HEK293 (cell line): ENCODE results near the gene LCN2.

Source experiments
- CTCF ChIA-PET: fragments of 350-600 bp; formaldehyde crosslinking; extraction: SDS; loops from one replicate; lab custom pipeline; 2021; ENCODE audit warnings: antibody characterized with exemption; lab: Yijun Ruan, JAX
- POLR2A ChIA-PET: fragments of 300-600 bp; formaldehyde crosslinking; extraction: SDS; loops from one replicate; lab custom pipeline; 2020; ENCODE audit warnings: antibody characterized with exemption, inconsistent platforms; lab: Yijun Ruan, JAX
- H3K27ac ChIP-seq: fragments of 200-500 bp; sonication (Bioruptor generic); 2 replicates; pipeline ENCODE4 v1.5.1; 2014; ENCODE audit warnings: low read depth, low read length, control low read depth, inconsistent platforms; ENCODE audit errors: extremely low read depth
- H3K36me3 ChIP-seq, 2 experiments: fragments of 200-500 bp in 1 of 2; sonication (Bioruptor generic) in 1 of 2; 1 replicate in 1 of 2; 2 replicates in 1 of 2; pipeline ENCODE4 v1.5.1; 2014 to 2017; ENCODE audit warnings: inconsistent platforms in 2 of 2, low read length in 2 of 2; ENCODE audit not compliant: control insufficient read depth in 2 of 2, insufficient read depth in 1 of 2
- H3K4me1 ChIP-seq: fragments of 200-500 bp; sonication (Bioruptor generic); 2 replicates; pipeline ENCODE4 v1.5.1; 2014; ENCODE audit warnings: mild to moderate bottlenecking, low read length, inconsistent platforms; ENCODE audit not compliant: control insufficient read depth, insufficient read depth
- H3K4me3 ChIP-seq: 2 replicates; pipeline ENCODE4 v1.5.1; 2011; ENCODE audit warnings: low read depth, mild to moderate bottlenecking, control low read depth, low read length, moderate library complexity
- H3K9me3 ChIP-seq: fragments of 200-500 bp; sonication (Bioruptor generic); 2 replicates; pipeline ENCODE4 v1.5.1; 2014; ENCODE audit warnings: low read depth, low read length, inconsistent platforms; ENCODE audit not compliant: control insufficient read depth, insufficient read depth
- GLIS1 ChIP-seq: fragments of 450-650 bp; formaldehyde crosslinking; IDR thresholded peaks from 2 replicates; pipeline ENCODE4 v1.5.1; 2016; ENCODE audit warnings: missing biosample characterization, missing genetic modification characterization
- IKZF3 ChIP-seq: fragments of 450-650 bp; IDR thresholded peaks from 2 replicates; pipeline ENCODE4 v1.5.0; 2018; ENCODE audit warnings: missing biosample characterization, mild to moderate bottlenecking, missing genetic modification characterization, moderate library complexity
- SCRT1 ChIP-seq: fragments of 450-650 bp; formaldehyde crosslinking; IDR thresholded peaks from 2 replicates; pipeline ENCODE4 v1.5.1; 2016; ENCODE audit warnings: missing biosample characterization, missing genetic modification characterization, borderline replicate concordance
- SCRT2 ChIP-seq: fragments of 450-650 bp; formaldehyde crosslinking; IDR thresholded peaks from 2 replicates; pipeline ENCODE4 v1.5.1; 2016; ENCODE audit warnings: missing biosample characterization, missing genetic modification characterization
- TRIM28 ChIP-seq: IDR thresholded peaks from 2 replicates; pipeline ENCODE4 v1.6.1; 2011; ENCODE audit warnings: low read length, control low read depth, borderline replicate concordance
- ZBTB11 ChIP-seq: fragments of 450-650 bp; formaldehyde crosslinking; conservative IDR thresholded peaks from 2 replicates; pipeline ENCODE4 v1.5.1; 2016; ENCODE audit warnings: low read depth, missing biosample characterization, missing genetic modification characterization
- ZNF132 ChIP-seq: fragments of 450-650 bp; formaldehyde crosslinking; IDR thresholded peaks from 2 replicates; pipeline ENCODE4 v1.5.1; 2017; ENCODE audit warnings: missing biosample characterization, missing genetic modification characterization, borderline replicate concordance
- ZNF239 ChIP-seq: fragments of 450-650 bp; formaldehyde crosslinking; IDR thresholded peaks from 2 replicates; pipeline ENCODE4 v1.5.1; 2016; ENCODE audit warnings: missing biosample characterization, missing genetic modification characterization
- ZNF292 ChIP-seq: fragments of 450-650 bp; formaldehyde crosslinking; IDR thresholded peaks from 2 replicates; pipeline ENCODE4 v1.5.1; 2016; ENCODE audit warnings: low read depth, missing biosample characterization, missing genetic modification characterization, borderline replicate concordance
- ZNF416 ChIP-seq: fragments of 450-650 bp; formaldehyde crosslinking; IDR thresholded peaks from 2 replicates; pipeline ENCODE4 v1.5.1; 2016; ENCODE audit warnings: missing biosample characterization, missing genetic modification characterization
- ZNF530 ChIP-seq: fragments of 450-650 bp; formaldehyde crosslinking; IDR thresholded peaks from 2 replicates; pipeline ENCODE4 v1.5.1; 2016; ENCODE audit warnings: low read depth, missing biosample characterization, missing genetic modification characterization
- ZNF677 ChIP-seq: fragments of 450-650 bp; IDR thresholded peaks from 2 replicates; pipeline ENCODE4 v1.5.0; 2018; ENCODE audit warnings: missing biosample characterization, mild to moderate bottlenecking, missing genetic modification characterization, moderate library complexity
- ZNF747 ChIP-seq: fragments of 450-650 bp; formaldehyde crosslinking; IDR thresholded peaks from 2 replicates; pipeline ENCODE4 v1.5.1; 2016; ENCODE audit warnings: missing biosample characterization, missing genetic modification characterization
- ZNF768 ChIP-seq: fragments of 450-650 bp; formaldehyde crosslinking; IDR thresholded peaks from 2 replicates; pipeline ENCODE4 v1.5.1; 2018; ENCODE audit warnings: missing biosample characterization, mild to moderate bottlenecking, missing genetic modification characterization
- ZSCAN16 ChIP-seq: fragments of 450-650 bp; formaldehyde crosslinking; IDR thresholded peaks from 2 replicates; pipeline ENCODE4 v1.5.1; 2016; ENCODE audit warnings: missing biosample characterization, missing genetic modification characterization
- TF ChIP-seq, protein P1 (sequence below): fragments of 450-650 bp; formaldehyde crosslinking; IDR thresholded peaks from 2 replicates; pipeline ENCODE4 v1.5.1; 2017; ENCODE audit warnings: missing biosample characterization, missing genetic modification characterization
- TF ChIP-seq, protein P2 (sequence below): fragments of 450-650 bp; formaldehyde crosslinking; IDR thresholded peaks from 2 replicates; pipeline ENCODE4 v1.5.1; 2016; ENCODE audit warnings: missing biosample characterization, missing genetic modification characterization

The LCN2 gene

DNA sequence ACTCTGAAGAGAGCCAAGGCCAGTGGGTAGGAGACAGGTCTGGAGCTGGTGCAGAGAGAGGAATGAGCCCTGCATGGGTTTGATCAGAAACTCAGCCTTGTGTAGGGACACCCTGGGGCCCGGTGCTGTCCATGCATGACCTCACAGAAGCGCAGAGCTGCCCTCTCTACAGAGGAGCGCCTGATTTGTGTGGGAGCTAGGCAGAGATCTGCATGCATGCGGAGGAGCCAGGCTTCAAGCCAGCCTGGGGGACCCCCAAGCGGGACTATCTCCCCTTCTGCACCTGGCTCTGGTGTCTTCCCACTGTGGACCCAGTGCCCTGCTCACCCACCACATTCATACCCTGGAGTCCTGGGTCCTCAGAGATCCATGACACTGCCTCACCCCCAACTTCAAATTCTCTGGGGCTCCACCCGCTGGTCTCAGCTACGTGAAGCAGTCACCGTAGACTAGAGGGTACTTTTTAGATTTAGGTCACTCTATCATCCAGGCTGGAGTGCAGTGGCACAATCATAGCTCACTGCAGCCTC, 2.6 kb upstream of the LCN2 start:
- Histone ChIP-seq H3K4me3 (no peak overlapping the region), H3K9me3 (no peaks in the 10 kb centered on the region), H3K27ac (no peak overlapping the region), H3K36me3 (no peaks in the 10 kb centered on the region), H3K4me1 (no peaks in the 10 kb centered on the region)
- ChIA-PET CTCF (interaction anchor here (0.5 to 1.2 kb wide), 5 partner anchors 16 to 286 kb away, joined by 3 to 5 read pairs (median 3); no protein-coding TSS in a partner anchor), POLR2A (interaction anchor here (0.6 kb wide), 1 partner anchor 615 kb away, joined by 3 read pairs; no protein-coding TSS in a partner anchor)
- TF ChIP-seq ZNF747 (tag by site-specific recombination) = no peak
- no peak for TF ChIP-seq ZNF677 (tag by site-specific recombination)
- no peak for TF ChIP-seq ZNF292 (tag by site-specific recombination)
- TF ChIP-seq GLIS1 (tag by site-specific recombination) = no peak
- TF ChIP-seq, protein P1, sequence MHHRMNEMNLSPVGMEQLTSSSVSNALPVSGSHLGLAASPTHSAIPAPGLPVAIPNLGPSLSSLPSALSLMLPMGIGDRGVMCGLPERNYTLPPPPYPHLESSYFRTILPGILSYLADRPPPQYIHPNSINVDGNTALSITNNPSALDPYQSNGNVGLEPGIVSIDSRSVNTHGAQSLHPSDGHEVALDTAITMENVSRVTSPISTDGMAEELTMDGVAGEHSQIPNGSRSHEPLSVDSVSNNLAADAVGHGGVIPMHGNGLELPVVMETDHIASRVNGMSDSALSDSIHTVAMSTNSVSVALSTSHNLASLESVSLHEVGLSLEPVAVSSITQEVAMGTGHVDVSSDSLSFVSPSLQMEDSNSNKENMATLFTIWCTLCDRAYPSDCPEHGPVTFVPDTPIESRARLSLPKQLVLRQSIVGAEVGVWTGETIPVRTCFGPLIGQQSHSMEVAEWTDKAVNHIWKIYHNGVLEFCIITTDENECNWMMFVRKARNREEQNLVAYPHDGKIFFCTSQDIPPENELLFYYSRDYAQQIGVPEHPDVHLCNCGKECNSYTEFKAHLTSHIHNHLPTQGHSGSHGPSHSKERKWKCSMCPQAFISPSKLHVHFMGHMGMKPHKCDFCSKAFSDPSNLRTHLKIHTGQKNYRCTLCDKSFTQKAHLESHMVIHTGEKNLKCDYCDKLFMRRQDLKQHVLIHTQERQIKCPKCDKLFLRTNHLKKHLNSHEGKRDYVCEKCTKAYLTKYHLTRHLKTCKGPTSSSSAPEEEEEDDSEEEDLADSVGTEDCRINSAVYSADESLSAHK (tag by site-specific recombination) = no peak
- no peak for TF ChIP-seq ZBTB11 (tag by site-specific recombination)
- no peak for TF ChIP-seq ZNF132 (tag by site-specific recombination)

DNA sequence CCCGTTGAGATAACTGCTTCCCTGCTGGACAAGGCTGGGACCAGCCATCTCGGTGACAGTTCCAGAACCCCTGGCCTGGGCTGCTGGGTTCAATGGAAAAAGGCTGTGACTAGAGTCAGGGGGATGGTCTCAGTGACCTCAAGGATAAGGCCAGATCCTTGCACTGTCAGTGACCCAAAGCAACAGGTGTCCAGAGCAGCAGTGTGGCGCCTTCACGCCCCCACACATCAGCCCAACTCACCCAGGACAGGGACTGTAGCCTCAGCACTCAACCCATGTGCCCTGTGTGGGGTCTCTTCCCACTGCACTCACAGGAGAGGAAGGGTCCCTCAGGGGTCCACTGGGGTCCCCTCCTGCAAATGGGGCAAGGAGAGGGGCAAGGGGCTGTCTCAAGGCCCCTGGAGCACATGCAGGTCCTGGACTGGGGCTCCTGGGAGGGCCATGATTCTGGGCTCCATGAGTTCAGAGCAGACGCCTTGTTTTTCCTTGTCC, 698 bp upstream of the LCN2 start:
- POLR2A ChIA-PET = no interaction called here

More for the DNA sequence above, 698 bp upstream of the LCN2 start:
- Histone ChIP-seq H3K4me1 (no peaks in the 10 kb centered on the region), H3K36me3 (no peaks in the 10 kb centered on the region), H3K9me3 (no peaks in the 10 kb centered on the region), H3K27ac (no peak overlapping the region), H3K4me3 (no peak overlapping the region)
- TF ChIP-seq ZSCAN16 (tag by site-specific recombination) = no peak
- TF ChIP-seq SCRT1 = peak; percentile 63; the same call in 1 of the 2 replicates
- TF ChIP-seq, protein P2, sequence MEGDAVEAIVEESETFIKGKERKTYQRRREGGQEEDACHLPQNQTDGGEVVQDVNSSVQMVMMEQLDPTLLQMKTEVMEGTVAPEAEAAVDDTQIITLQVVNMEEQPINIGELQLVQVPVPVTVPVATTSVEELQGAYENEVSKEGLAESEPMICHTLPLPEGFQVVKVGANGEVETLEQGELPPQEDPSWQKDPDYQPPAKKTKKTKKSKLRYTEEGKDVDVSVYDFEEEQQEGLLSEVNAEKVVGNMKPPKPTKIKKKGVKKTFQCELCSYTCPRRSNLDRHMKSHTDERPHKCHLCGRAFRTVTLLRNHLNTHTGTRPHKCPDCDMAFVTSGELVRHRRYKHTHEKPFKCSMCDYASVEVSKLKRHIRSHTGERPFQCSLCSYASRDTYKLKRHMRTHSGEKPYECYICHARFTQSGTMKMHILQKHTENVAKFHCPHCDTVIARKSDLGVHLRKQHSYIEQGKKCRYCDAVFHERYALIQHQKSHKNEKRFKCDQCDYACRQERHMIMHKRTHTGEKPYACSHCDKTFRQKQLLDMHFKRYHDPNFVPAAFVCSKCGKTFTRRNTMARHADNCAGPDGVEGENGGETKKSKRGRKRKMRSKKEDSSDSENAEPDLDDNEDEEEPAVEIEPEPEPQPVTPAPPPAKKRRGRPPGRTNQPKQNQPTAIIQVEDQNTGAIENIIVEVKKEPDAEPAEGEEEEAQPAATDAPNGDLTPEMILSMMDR (tag by site-specific recombination) = no peak
- no peak for TF ChIP-seq TRIM28
- no peak for TF ChIP-seq ZNF239 (tag by site-specific recombination)
- no peak for TF ChIP-seq IKZF3
- no peak for TF ChIP-seq ZNF530 (tag by site-specific recombination)
- TF ChIP-seq ZNF416 (tag by site-specific recombination) = no peak
- TF ChIP-seq SCRT2 = peak; percentile 86
- TF ChIP-seq ZNF768 (tag by site-specific recombination) = no peak
- CTCF ChIA-PET = interaction anchor here (0.5 to 0.7 kb wide), 2 partner anchors 10 to 1846 kb away, joined by 4 to 5 read pairs; no protein-coding TSS in a partner anchor
